Tongue (tissue), 3 donors: ENCODE data around the gene LRCOL1. TPM values are rescaled to one million over a fixed set of nuclear protein-coding genes. Genes with fewer than 3 reads are reported as not detected.

Experiments used
- DNase-seq: peaks from one replicate; pipeline ENCODE4 v3.0.0-alpha.2; 2015
- small RNA-seq: library from RNA; depleted of rRNA; stranded (forward); fragments of <200 nt; gene quantifications from one replicate; pipeline ENCODE3, GENCODE V24; 2014; ENCODE audit warnings: low replicate concordance
- total RNA-seq: library from RNA; depleted of rRNA; stranded (reverse); fragments of >200 nt; gene quantifications from one replicate; pipeline ENCODE4 v1.2.3, GENCODE V29; 2014

Gene LRCOL1
- total RNA-seq, 1 donor from 2014 or later: not detected

DNA sequence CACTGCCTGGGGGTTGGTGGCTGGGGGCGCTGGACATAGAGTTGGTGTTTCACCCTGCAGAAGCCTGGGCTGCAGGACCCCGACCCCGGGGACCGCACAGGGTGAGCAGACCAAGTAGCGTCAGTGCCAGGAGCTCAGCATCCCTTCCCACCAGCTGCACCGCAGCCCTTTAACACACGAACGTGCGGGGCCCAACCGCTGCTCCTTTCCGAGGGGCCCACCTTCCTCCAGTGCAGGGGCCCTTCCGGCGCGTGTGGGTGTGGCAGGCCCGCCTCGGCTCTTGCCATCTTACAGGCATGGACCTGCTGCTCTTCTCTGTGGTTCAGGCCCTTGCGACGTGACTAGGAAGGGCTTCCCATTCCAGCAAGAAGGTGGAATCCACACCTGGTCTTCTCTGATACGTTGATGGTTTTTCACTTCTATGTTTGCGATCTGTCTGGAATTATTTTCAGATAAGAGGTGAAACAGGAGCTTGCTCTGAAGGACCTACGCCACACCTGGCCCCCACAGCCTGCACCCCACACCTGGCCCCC, 47.8 kb downstream of the LRCOL1 start:
- DNase-seq: no peak

DNA sequence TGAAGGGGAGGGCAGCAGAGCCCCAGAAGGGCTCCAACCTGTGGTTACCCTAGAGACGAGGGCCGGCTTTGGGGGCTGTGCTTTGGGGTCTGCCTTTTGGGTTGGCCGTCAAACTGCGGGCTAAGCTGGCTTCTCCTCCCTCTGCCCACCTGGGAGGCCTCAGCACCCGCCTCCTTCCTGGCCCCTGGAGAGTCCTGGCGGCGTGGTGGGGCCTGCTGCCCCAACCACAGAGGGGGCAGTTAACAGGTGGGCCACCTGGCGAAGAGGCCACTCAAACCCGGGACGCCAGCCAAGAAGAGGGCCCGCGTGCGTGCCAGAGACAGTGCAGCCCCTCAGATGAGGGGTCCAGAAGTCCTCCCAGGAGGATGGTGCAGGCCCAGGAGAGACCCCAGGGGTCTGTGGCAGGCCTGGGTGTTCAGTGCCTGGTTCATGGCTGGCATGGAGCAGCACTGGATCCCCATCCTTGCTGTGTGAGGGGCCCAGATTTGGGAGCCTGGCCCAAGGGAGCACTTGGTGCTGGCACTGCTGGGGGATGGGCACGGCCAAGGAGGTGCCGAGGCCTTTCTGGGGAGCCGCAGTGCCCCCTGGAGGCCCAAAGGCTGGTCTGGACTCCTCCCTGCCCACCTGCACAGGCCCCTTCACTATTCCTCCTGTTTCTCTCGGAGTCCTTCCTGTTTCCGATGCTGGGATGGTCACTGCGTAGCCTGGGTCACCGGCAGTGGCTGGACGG, 48.8 kb downstream of the LRCOL1 start:
- DNase-seq: peak; percentile 46

DNA sequence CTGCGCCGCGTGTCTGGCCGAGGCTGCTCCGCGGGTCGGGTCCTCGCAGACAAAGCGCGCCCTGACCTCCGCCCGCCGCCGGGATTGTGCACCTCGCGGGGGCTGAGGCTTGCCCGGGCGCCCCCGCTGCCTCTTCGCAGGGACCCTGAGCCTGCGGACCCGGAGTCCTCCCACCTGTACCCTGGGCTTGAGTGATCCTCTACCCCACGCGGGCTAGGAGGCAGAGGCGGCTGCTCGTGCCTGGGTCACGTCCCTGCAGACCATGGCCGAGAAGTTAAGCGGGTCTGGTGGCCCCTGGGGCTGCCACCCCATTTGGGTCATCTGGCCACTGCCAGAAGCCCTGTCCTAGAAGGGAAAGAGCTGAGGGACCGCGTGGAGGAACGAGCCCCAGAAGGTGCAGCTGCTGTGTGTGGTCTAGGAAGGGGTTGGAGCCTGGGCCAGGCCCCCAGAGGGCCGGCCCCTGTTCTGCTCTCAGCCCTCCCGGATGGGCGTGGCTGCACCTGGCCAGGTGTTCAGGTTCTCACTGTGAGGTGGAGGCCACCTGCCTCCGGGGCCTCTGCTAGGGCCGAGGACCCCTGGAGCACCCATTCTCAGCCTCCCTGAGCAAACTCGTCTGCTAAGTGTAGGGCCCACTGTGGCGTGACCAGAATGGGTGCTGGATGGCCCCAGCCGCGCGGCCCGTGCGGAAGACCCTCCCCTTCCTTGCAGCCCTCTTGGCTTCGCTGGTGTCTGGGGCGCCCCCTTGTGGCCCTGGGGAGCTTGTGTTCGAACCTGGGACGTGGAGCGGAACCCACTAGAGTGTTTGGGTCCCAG, 49.6 kb downstream of the LRCOL1 start:
- peak; percentile 87 for DNase-seq

DNA sequence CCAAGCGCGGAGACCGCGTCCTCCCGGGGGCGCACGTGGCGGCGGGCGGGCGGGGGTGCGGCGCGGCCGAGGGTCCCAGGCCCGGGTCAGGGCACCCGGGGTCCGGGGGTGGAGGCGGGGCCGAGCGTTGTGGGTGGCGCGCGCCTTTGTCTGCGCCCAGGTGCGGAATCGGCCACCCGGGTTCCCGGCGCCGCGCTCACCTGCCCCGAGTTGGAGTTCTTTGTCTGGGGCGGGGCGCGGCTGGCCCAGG, 50.1 kb downstream of the LRCOL1 start:
- DNase-seq: peak; percentile 28

DNA sequence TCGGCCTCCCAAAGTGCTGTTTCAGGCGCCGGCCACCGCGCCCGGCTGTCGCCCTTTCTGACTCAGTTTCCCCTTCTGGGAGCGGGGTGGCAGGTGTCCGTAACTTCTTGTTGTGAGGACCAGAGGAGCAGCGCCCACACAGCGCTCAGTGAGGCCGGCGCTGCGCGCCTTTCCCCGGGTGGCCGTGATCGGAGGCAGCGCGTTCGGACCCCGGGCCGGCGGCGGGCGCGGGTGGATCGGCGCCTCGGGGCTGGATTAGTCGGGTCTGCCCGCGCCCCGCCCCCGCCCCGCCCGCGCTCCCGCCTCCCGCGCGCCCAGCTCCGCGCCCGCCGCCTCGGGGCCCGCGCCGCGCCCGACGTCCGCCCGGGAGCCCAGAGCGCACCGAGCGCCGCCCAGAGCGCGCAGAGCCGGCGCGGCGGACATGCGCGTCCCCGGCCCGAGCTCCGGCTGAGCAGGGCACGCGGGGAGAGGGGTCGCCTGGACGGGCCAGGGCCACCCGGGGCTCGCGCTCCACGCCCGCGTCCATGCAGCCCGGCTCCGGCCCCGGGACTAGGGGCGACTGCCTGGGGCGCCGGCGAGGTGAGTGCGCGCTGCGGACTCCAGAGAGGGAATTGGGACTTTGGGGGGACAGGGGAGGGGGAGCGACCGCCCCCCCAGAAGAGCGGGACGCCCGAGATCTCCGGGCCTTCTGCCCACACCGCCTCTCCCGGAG, 50.6 kb downstream of the LRCOL1 start:
- DNase-seq: peak; percentile 81

DNA sequence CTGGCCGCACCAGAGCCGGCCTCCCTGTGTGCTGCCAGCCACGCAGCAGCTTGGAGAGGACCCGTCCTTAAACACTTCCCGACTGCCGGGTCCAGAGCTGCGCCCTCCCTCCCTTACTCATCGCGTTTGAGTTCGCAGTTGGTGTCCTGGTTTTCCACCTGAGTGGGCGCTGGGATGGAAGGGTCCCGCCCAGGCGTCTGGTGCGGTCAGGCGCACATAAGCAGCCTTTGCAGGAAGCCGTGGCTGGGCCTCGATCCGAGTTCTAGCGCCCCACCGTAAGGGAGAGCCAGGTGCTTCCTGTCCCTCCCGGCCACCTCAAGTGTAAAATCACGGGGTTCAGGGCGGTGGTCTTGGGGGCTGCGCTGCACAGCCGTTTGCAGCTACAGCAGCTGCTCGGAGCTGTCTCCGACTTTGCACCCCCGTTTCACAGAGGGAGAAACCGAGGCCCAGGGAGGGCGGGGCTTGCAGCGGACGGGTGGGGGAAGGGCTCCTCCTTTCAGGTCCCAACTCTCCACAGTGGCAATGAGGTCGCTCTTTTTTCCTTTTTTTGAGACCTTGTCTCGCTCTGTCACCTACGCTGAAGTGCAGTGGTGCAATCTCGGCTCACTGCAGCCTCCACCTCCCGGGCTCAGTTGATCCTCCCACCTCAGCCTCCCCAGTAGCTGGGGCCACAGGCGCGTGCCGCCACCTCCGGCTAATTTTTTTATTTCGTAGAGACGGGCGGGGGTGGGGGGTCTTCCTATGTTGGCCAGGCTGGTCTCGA, 51.3 kb downstream of the LRCOL1 start:
- no peak for DNase-seq

DNA sequence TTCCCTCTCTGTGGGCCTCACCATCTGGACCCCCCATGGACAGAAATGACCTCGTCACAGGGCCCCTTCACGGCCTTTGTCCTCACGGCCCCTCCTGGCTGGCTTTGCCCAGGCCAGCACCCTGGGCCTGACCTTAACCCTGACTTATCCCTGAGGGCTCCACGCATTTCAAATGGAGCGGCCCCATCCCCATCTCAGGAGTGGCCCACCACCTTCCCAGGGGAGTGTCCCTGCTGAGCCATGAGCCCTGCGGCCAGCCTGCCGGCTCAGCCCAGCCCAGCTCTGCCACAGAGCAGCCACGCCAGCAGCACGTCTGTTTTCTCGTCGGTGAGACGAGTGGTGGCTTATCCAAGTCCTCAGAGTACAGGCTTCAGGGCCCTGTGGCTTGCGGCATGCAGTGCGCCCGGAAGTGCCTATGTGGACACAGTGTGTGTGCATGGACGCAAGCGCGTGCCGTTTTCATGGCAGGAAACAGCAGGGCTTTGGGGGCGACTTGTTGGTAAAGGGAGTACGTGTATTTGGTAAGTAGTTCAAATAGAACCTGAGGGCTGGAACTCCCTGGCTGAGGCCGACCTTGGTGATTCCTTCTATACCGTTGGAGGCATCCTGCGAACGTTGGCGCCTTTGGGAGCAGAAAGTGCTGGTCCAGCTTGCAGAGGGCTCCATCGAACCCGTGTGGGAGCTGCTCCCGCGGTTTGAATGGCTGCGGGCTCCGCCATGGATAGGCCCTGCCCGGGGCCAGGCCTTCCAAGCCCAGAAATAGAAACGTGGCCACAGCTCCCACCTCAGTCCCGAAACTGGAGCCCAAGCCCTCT, 52.1 kb downstream of the LRCOL1 start:
- DNase-seq: no peak

DNA sequence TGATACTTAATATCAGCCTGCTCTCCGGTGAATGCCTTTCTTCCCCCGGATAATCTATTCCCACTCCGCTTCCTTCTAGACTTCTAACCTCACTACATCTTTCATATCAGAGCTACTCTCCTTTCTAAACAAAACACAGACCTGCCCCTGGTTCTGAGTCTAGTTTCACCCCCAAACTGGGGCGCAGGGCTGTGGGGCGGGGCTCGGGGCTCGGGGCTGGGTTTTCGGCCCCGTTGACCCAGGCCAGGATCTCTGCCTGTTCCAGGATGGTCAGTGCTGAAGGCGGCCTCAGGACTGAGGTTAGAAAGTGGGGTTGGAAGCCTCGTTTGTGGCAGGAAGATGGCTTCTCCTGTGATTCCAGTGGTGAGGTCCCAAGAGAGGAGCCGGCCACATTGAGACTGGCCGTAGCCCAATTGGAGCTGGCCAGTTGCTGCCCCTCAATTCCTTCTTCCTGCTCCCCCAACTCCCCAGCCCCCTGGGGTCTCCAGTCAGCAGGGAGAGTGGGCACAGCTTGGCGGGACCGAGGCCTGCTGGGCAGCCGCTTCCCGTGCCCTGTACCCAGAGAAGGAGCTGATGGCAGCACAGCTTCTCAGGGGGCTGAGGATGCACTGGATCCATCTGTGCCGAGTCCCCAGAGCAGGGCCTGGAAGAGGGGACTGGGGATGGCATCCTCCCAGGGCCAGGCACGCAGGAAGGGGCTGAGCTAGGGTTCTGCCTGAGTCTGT, 52.9 kb downstream of the LRCOL1 start:
- no peak for DNase-seq

DNA sequence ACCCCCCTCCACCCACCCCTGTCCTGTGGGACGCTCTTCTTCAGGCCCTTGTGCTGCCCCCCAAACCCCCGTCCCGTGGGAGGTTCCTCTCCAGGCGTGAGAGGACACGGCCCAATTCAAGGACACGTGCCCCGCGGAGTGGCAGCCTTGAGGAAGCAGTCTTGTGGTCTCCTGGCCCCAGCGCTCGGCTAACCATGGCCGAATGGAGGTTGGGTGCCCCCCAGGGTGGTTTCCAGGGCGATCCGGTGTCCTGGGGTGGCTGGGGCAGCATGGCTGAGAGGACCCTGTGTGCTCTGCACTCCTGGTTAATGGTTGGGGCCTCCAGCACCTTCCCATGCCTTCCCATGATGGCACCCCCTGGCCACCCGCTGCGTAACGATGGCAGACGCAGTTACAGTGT, 53.6 kb downstream of the LRCOL1 start:
- no peak for DNase-seq

DNA sequence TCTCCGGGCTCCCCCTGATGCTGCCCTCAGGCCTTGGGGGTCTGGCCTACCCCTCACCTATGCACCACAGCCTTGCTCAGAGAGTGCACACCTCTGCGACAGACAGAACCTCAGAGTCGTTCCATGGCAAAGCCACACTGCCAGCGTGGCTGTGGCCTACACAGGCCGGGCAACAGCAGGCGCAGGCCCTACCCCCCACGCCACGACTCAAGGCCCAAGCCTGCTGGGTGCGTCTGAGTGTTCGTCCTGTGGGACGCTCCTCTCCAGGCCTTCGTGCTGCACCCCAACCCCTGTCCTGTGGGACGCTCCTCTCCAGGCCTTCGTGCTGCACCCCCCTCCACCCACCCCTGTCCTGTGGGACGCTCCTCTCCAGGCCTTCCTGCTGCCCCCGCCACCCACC, 54.2 kb downstream of the LRCOL1 start:
- no peak for DNase-seq

DNA sequence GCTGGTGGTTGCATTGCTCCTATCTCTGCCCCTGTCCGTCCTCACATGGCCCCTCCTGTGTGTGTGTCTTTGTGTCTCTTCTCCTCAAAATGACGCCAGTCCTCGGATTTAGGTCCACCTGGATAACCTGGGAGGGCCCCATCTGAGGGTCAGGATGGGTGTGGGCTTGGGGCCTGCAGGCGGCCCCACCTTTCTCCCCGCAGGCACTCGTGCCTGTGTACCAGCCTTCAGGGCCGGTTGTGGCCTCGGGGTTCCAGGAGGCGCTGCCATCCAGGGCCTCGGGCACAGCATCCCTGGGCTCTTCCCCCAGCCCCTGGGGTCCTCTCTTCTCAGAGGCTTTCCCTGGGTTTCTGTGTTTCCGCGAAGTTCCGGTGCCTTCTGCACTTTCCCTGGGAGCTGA, 54.7 kb downstream of the LRCOL1 start:
- no peak for DNase-seq

DNA sequence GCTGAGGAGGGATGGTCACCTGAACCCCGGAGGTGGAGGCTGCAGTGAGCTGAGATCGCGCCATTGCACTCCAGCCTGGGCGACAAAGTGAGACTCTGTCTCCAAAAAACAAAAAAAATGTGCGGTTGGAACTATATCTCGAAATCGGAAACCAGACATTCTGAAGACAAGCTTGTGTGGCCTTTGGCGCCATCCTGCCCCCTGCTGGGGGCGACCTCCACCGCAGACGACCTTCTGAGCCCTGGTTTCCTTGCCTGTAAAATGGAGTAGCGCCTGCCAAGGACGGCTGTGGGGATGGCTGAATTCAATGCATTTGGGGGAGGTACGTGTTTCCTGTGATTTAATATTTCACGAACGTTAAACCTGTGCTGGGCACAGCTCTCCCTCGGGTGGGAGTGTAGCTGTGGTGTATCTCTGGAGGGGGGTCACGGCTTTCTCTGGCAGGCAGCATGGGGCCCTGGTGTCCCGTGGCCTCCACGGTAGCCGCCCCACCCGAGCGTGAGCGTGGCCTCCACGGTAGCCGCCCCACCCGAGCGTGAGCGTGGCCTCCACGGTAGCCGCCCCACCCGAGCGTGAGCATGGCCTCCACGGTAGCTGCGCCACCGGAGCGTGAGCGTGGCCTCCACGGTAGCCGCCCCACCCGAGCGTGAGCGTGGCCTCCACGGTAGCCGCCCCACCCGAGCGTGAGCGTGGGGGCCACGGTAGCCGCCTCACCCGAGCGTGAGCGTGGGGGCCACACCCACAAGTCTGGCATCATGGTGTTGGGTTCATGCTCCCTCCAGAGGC, 55.3 kb downstream of the LRCOL1 start:
- peak; percentile 37 for DNase-seq

Small RNAs within 50 kb of the gene (small RNA-seq; reads per million reads assigned to genes)
- not detected for gene MIR6763

Other genes with a start within 250 kb of the LRCOL1 start
- gene FBRSL1, start 120.4 kb downstream of the LRCOL1 start, total RNA-seq: 10.2 TPM
- gene P2RX2, start 8.2 kb upstream of the LRCOL1 start, total RNA-seq: not detected
- gene POLE, start 76.8 kb upstream of the LRCOL1 start, total RNA-seq: 32.1 TPM
- 31.5 TPM for gene PXMP2, start 77.0 kb upstream of the LRCOL1 start, total RNA-seq
- 24.1 TPM for gene PGAM5, start 100.3 kb upstream of the LRCOL1 start, total RNA-seq
- gene ANKLE2, start 151.2 kb upstream of the LRCOL1 start, total RNA-seq: 61.1 TPM
- gene GOLGA3, start 218.3 kb upstream of the LRCOL1 start, total RNA-seq: 91.2 TPM